Neural cell (in vitro differentiated cells): ENCODE measurements around the gene CTDNEP1. TPM values are rescaled to one million over a fixed set of nuclear protein-coding genes. Genes with fewer than 3 reads are reported as not detected.

ENCODE experiments used
- H2AFZ ChIP-seq: fragments of 200-600, 300-800 bp; sonication (generic), shearing (Covaris generic); 2 replicates; pipeline ENCODE4 v1.6.0; 2014; ENCODE audit warnings: low read depth, mild to moderate bottlenecking, antibody characterized with exemption, low read length, moderate library complexity
- H3F3A ChIP-seq: fragments of 200-600 bp; shearing (Covaris generic); 2 replicates; pipeline ENCODE4 v1.6.1; 2016; ENCODE audit warnings: mild to moderate bottlenecking, moderate library complexity, mixed read lengths, antibody characterized with exemption, low read length; ENCODE audit not compliant: insufficient read depth, poor library complexity, severe bottlenecking
- H3K27ac ChIP-seq: fragments of 200-600, 300-800 bp; sonication (generic), shearing (Covaris generic); 2 replicates; pipeline ENCODE4 v1.5.1; 2014; ENCODE audit warnings: mild to moderate bottlenecking, low read length, moderate library complexity
- H3K27me3 ChIP-seq: fragments of 300-800, 200-600 bp; sonication (generic), shearing (Covaris generic); 2 replicates; pipeline ENCODE4 v1.6.0; 2014; ENCODE audit warnings: mild to moderate bottlenecking, low read depth, low read length, moderate library complexity; ENCODE audit not compliant: insufficient read depth
- H3K36me3 ChIP-seq: fragments of 300-800, 200-600 bp; sonication (generic), shearing (Covaris generic); 2 replicates; pipeline ENCODE4 v1.5.1; 2014; ENCODE audit warnings: mild to moderate bottlenecking, antibody characterized with exemption, low read length, moderate library complexity; ENCODE audit not compliant: insufficient read depth
- H3K4me2 ChIP-seq: fragments of 300-800, 200-600 bp; sonication (generic), shearing (Covaris generic); 2 replicates; pipeline ENCODE4 v1.6.0; 2014; ENCODE audit warnings: mild to moderate bottlenecking, low read length
- H3K4me3 ChIP-seq: fragments of 300-800, 200-600 bp; sonication (generic), shearing (Covaris generic); 2 replicates; pipeline ENCODE4 v1.5.1; 2014; ENCODE audit warnings: mild to moderate bottlenecking, low read length, moderate library complexity
- H3K79me2 ChIP-seq: fragments of 200-600 bp; shearing (Covaris generic); replicated peaks from 2 replicates; pipeline ENCODE4 v1.6.0; 2014; ENCODE audit warnings: mild to moderate bottlenecking, low read length, moderate library complexity; ENCODE audit not compliant: insufficient read depth
- H3K9ac ChIP-seq: fragments of 300-800, 200-600 bp; sonication (generic), shearing (Covaris generic); 2 replicates; pipeline ENCODE4 v1.6.1; 2016; ENCODE audit warnings: mild to moderate bottlenecking, low read length, mixed read lengths
- H3K9me2 ChIP-seq: fragments of 200-600 bp; shearing (Covaris generic); 2 replicates; pipeline ENCODE4 v1.6.1; 2016; ENCODE audit warnings: mild to moderate bottlenecking, low read length, mixed read lengths; ENCODE audit not compliant: insufficient read depth
- H3K9me3 ChIP-seq: fragments of 200-600, 300-800 bp; sonication (generic), shearing (Covaris generic); 2 replicates; pipeline ENCODE4 v1.6.1; 2016; ENCODE audit warnings: mild to moderate bottlenecking, mixed run types, low read length, moderate library complexity, mixed read lengths
- H4K20me1 ChIP-seq: fragments of 200-600 bp; shearing (Covaris generic); 2 replicates; pipeline ENCODE4 v1.6.1; 2016; ENCODE audit warnings: mild to moderate bottlenecking, mixed run types; ENCODE audit not compliant: insufficient read depth
- EP300 ChIP-seq: fragments of 450-650 bp; conservative IDR thresholded peaks from 2 replicates; pipeline ENCODE4 v1.6.1; 2014; ENCODE audit warnings: antibody characterized with exemption, mild to moderate bottlenecking, moderate library complexity; ENCODE audit not compliant: poor library complexity, severe bottlenecking
- EZH2 ChIP-seq: fragments of 200-600, 300-800 bp; shearing (Covaris generic), sonication (generic); IDR thresholded peaks from 2 replicates; pipeline ENCODE4 v1.6.1; 2014; ENCODE audit warnings: antibody characterized with exemption, low read length, borderline replicate concordance, mild to moderate bottlenecking; ENCODE audit not compliant: insufficient read depth, poor library complexity, severe bottlenecking
- MXI1 ChIP-seq: fragments of 450-650 bp; conservative IDR thresholded peaks from 2 replicates; pipeline ENCODE4 v1.6.1; 2014; ENCODE audit warnings: antibody characterized with exemption, mild to moderate bottlenecking; ENCODE audit not compliant: poor library complexity, severe bottlenecking
- POLR2AphosphoS5 ChIP-seq: IDR thresholded peaks from 2 replicates; pipeline ENCODE4 v1.6.1; 2012
- RAD21 ChIP-seq: fragments of 450-650 bp; conservative IDR thresholded peaks from 2 replicates; pipeline ENCODE4 v1.6.1; 2014; ENCODE audit warnings: antibody characterized with exemption, mild to moderate bottlenecking, moderate library complexity
- SMC3 ChIP-seq: fragments of 450-650 bp; conservative IDR thresholded peaks from 2 replicates; pipeline ENCODE4 v1.6.1; 2014; ENCODE audit warnings: antibody characterized with exemption, mild to moderate bottlenecking, moderate library complexity; ENCODE audit not compliant: poor library complexity
- TAF1 ChIP-seq: IDR thresholded peaks from 2 replicates; pipeline ENCODE4 v1.6.1; 2012; ENCODE audit warnings: low read depth
- polyA plus RNA-seq: library from polyadenylated mRNA; depleted of rRNA; stranded (reverse); fragments of >200 nt; gene quantifications from 2 replicates; pipeline ENCODE4 v1.2.3, GENCODE V29; 2014
- small RNA-seq, 3 experiments: library from RNA; depleted of rRNA; stranded (forward); fragments of <200 nt; gene quantifications; one replicate each; pipeline ENCODE3, GENCODE V24; 2012
- TF ChIP-seq, protein P1 (sequence below): IDR thresholded peaks from 2 replicates; pipeline ENCODE4 v1.6.1; 2012; ENCODE audit warnings: borderline replicate concordance
- TF ChIP-seq, protein P2 (sequence below): fragments of 450-650 bp; IDR thresholded peaks from 2 replicates; pipeline ENCODE4 v1.5.1; 2014; ENCODE audit warnings: antibody characterized with exemption, mild to moderate bottlenecking, moderate library complexity; ENCODE audit not compliant: poor library complexity, severe bottlenecking

CTDNEP1 gene
- polyA plus RNA-seq, 1 donor from 2014 or later, result 39.4 TPM

DNA sequence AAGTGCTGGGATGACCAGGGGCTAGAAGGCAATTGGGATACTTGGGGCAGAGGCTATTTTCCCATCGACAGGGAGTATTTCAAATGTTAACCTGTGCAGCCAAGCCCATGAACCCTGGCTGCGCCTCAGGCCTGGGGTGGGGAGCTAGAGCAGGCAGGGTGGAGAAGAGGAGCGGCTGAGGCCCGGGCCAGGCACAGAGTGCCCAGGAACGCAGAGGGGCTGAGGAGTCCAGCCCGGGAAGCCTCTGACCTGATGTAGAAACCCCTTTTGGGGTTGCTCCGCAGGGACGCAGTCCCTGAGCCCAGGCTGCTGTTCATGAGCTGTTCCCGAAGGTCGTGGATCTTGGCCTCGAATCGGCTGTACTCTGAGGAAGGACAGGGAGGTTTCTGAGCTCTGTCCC is 55.6 kb downstream of the CTDNEP1 start:
- peaks cover 11% of the 10 kb centered on the region for H3K36me3 ChIP-seq
- no peaks in the 10 kb centered on the region for H3K27me3 ChIP-seq
- H3K4me3 ChIP-seq, result no peak overlapping the region
- no peaks in the 10 kb centered on the region for H3K9me2 ChIP-seq
- no peak overlapping the region for H2AFZ ChIP-seq
- no peak overlapping the region for H3K27ac ChIP-seq
- H3K9me3 ChIP-seq, result no peaks in the 10 kb centered on the region
- TF ChIP-seq SMC3 (no peak), RAD21 (no peak), TAF1 (no peak), POLR2AphosphoS5 (no peak), MXI1 (no peak), EZH2 (no peak), EP300 (no peak)
- TF ChIP-seq, protein P1, sequence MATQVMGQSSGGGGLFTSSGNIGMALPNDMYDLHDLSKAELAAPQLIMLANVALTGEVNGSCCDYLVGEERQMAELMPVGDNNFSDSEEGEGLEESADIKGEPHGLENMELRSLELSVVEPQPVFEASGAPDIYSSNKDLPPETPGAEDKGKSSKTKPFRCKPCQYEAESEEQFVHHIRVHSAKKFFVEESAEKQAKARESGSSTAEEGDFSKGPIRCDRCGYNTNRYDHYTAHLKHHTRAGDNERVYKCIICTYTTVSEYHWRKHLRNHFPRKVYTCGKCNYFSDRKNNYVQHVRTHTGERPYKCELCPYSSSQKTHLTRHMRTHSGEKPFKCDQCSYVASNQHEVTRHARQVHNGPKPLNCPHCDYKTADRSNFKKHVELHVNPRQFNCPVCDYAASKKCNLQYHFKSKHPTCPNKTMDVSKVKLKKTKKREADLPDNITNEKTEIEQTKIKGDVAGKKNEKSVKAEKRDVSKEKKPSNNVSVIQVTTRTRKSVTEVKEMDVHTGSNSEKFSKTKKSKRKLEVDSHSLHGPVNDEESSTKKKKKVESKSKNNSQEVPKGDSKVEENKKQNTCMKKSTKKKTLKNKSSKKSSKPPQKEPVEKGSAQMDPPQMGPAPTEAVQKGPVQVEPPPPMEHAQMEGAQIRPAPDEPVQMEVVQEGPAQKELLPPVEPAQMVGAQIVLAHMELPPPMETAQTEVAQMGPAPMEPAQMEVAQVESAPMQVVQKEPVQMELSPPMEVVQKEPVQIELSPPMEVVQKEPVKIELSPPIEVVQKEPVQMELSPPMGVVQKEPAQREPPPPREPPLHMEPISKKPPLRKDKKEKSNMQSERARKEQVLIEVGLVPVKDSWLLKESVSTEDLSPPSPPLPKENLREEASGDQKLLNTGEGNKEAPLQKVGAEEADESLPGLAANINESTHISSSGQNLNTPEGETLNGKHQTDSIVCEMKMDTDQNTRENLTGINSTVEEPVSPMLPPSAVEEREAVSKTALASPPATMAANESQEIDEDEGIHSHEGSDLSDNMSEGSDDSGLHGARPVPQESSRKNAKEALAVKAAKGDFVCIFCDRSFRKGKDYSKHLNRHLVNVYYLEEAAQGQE, result no peak
- TF ChIP-seq, protein P2, sequence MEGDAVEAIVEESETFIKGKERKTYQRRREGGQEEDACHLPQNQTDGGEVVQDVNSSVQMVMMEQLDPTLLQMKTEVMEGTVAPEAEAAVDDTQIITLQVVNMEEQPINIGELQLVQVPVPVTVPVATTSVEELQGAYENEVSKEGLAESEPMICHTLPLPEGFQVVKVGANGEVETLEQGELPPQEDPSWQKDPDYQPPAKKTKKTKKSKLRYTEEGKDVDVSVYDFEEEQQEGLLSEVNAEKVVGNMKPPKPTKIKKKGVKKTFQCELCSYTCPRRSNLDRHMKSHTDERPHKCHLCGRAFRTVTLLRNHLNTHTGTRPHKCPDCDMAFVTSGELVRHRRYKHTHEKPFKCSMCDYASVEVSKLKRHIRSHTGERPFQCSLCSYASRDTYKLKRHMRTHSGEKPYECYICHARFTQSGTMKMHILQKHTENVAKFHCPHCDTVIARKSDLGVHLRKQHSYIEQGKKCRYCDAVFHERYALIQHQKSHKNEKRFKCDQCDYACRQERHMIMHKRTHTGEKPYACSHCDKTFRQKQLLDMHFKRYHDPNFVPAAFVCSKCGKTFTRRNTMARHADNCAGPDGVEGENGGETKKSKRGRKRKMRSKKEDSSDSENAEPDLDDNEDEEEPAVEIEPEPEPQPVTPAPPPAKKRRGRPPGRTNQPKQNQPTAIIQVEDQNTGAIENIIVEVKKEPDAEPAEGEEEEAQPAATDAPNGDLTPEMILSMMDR, result no peak
- no peaks in the 10 kb centered on the region for H3K79me2 ChIP-seq
- no peaks in the 10 kb centered on the region for H4K20me1 ChIP-seq
- H3F3A ChIP-seq, result no peaks in the 10 kb centered on the region
- no peak overlapping the region for H3K4me2 ChIP-seq
- H3K9ac ChIP-seq, result no peak overlapping the region

Small RNAs within 50 kb of the gene (small RNA-seq; reads per million reads assigned to genes)
- 505 to 700 (median 562) reads per million in 3 experiments for gene MIR324
- 0 to 1.2 (median 0) reads per million in 3 experiments for gene RF00019

Other genes with a start within 250 kb of the CTDNEP1 start
- 122 and 136 TPM in 2 replicates for gene RNASEK, start 239.1 kb downstream of the CTDNEP1 start, polyA plus RNA-seq
- gene BCL6B, start 228.7 kb downstream of the CTDNEP1 start, polyA plus RNA-seq, result not detected in 2 replicates
- gene SLC16A13, start 215.7 kb downstream of the CTDNEP1 start, polyA plus RNA-seq, result 0.90 TPM in 1 of 2 replicates, not detected in the other
- gene SLC16A11, start 207.6 kb downstream of the CTDNEP1 start, polyA plus RNA-seq, result not detected in 2 replicates
- not detected in 2 replicates for gene CLEC10A, start 171.5 kb downstream of the CTDNEP1 start, polyA plus RNA-seq
- not detected in 2 replicates for gene ASGR2, start 136.9 kb downstream of the CTDNEP1 start, polyA plus RNA-seq
- 75.6 and 80.2 TPM in 2 replicates for gene ASGR1, start 72.4 kb downstream of the CTDNEP1 start, polyA plus RNA-seq
- gene DLG4, start 31.9 kb downstream of the CTDNEP1 start, polyA plus RNA-seq, result 126 and 145 TPM in 2 replicates
- 397 and 483 TPM in 2 replicates for gene ACADVL, start 31.8 kb downstream of the CTDNEP1 start, polyA plus RNA-seq
- gene DVL2, start 17.2 kb downstream of the CTDNEP1 start, polyA plus RNA-seq, result 41.1 and 59.2 TPM in 2 replicates
- 55.7 and 60.3 TPM in 2 replicates for gene PHF23, start 12.3 kb downstream of the CTDNEP1 start, polyA plus RNA-seq
- gene GABARAP, start 9.3 kb downstream of the CTDNEP1 start, polyA plus RNA-seq, result 384 and 512 TPM in 2 replicates
- gene ELP5, start 481 bp upstream of the CTDNEP1 start, polyA plus RNA-seq, result 82.7 and 99.5 TPM in 2 replicates
- gene CLDN7, start 10.7 kb upstream of the CTDNEP1 start, polyA plus RNA-seq, result 0.27 TPM in 1 of 2 replicates, not detected in the other
- gene SLC2A4, start 30.0 kb upstream of the CTDNEP1 start, polyA plus RNA-seq, result not detected in 2 replicates
- gene YBX2, start 42.9 kb upstream of the CTDNEP1 start, polyA plus RNA-seq, result 1.8 and 2.1 TPM in 2 replicates
- gene EIF5A, start 55.9 kb upstream of the CTDNEP1 start, polyA plus RNA-seq, result 164 and 178 TPM in 2 replicates
- gene GPS2, start 63.6 kb upstream of the CTDNEP1 start, polyA plus RNA-seq, result 108 and 116 TPM in 2 replicates
- 58.4 and 61.0 TPM in 2 replicates for gene NEURL4, start 77.6 kb upstream of the CTDNEP1 start, polyA plus RNA-seq
- gene ACAP1, start 84.8 kb upstream of the CTDNEP1 start, polyA plus RNA-seq, result 0.66 and 9.2 TPM in 2 replicates
- gene KCTD11, start 100.4 kb upstream of the CTDNEP1 start, polyA plus RNA-seq, result 2.8 TPM in 2 replicates
- not detected in 2 replicates for gene TMEM95, start 103.4 kb upstream of the CTDNEP1 start, polyA plus RNA-seq
- gene TNK1, start 129.4 kb upstream of the CTDNEP1 start, polyA plus RNA-seq, result 0.83 and 1.5 TPM in 2 replicates
- 15.9 and 25.2 TPM in 2 replicates for gene PLSCR3, start 142.8 kb upstream of the CTDNEP1 start, polyA plus RNA-seq
- gene TMEM256, start 152.4 kb upstream of the CTDNEP1 start, polyA plus RNA-seq, result 158 and 161 TPM in 2 replicates
- gene NLGN2, start 156.1 kb upstream of the CTDNEP1 start, polyA plus RNA-seq, result 13.8 and 21.5 TPM in 2 replicates
- not detected in 2 replicates for gene SPEM1, start 168.6 kb upstream of the CTDNEP1 start, polyA plus RNA-seq
- not detected in 2 replicates for gene SPEM2, start 173.9 kb upstream of the CTDNEP1 start, polyA plus RNA-seq
- gene SPEM3, start 177.1 kb upstream of the CTDNEP1 start, polyA plus RNA-seq, result not detected in 2 replicates
- 0.14 TPM in 1 of 2 replicates, not detected in the other for gene TMEM102, start 183.7 kb upstream of the CTDNEP1 start, polyA plus RNA-seq
- gene FGF11, start 187.8 kb upstream of the CTDNEP1 start, polyA plus RNA-seq, result 15.8 and 16.4 TPM in 2 replicates
- gene CHRNB1, start 193.3 kb upstream of the CTDNEP1 start, polyA plus RNA-seq, result 17.9 and 18.2 TPM in 2 replicates
- gene ZBTB4, start 227.9 kb upstream of the CTDNEP1 start, polyA plus RNA-seq, result 8.0 and 9.2 TPM in 2 replicates
- gene SLC35G6, start 229.7 kb upstream of the CTDNEP1 start, polyA plus RNA-seq, result not detected in 2 replicates
- gene POLR2A, start 232.6 kb upstream of the CTDNEP1 start, polyA plus RNA-seq, result 9.1 and 22.6 TPM in 2 replicates